Neural crest cell (in vitro differentiated cells): ENCODE measurements around the gene TPH2. TPM values are rescaled to one million over a fixed set of nuclear protein-coding genes. Genes with fewer than 3 reads are reported as not detected.

Source experiments
- DNase-seq: peaks from one replicate; pipeline ENCODE4 v3.0.0; 2021; ENCODE audit warnings: low read depth, mixed read lengths, low spot score
- H3K27ac Mint-ChIP-seq: one replicate; pipeline ENCODE4 v1.8.0; 2021; ENCODE audit warnings: mild to moderate bottlenecking, mixed read lengths; ENCODE audit not compliant: unreplicated experiment
- H3K27me3 Mint-ChIP-seq: 2 replicates; pipeline ENCODE4 v1.8.0; 2021; ENCODE audit warnings: low read depth, mild to moderate bottlenecking, mixed read lengths
- H3K36me3 Mint-ChIP-seq: 2 replicates; pipeline ENCODE4 v1.8.0; 2021; ENCODE audit warnings: low read depth, mild to moderate bottlenecking, mixed read lengths
- H3K4me1 Mint-ChIP-seq: 2 replicates; pipeline ENCODE4 v1.8.0; 2021; ENCODE audit warnings: mixed read lengths
- H3K4me3 Mint-ChIP-seq: one replicate; pipeline ENCODE4 v1.8.0; 2021; ENCODE audit warnings: mild to moderate bottlenecking, mixed read lengths
- H3K9me3 Mint-ChIP-seq: 2 replicates; pipeline ENCODE4 v1.8.0; 2021; ENCODE audit warnings: mixed read lengths
- total RNA-seq: library from RNA; stranded (reverse); gene quantifications from 2 replicates; pipeline ENCODE4 v1.2.1, GENCODE V29; 2021
- TF ChIP-seq, protein P1 (sequence below): fragments of 200-600 bp; sonication (generic); conservative IDR thresholded peaks from 2 replicates; pipeline ENCODE4 v1.5.0; 2021; ENCODE audit warnings: antibody characterized with exemption, mild to moderate bottlenecking

TPH2 gene
- total RNA-seq, 1 donor from 2014 or later = 0.09 TPM

DNA sequence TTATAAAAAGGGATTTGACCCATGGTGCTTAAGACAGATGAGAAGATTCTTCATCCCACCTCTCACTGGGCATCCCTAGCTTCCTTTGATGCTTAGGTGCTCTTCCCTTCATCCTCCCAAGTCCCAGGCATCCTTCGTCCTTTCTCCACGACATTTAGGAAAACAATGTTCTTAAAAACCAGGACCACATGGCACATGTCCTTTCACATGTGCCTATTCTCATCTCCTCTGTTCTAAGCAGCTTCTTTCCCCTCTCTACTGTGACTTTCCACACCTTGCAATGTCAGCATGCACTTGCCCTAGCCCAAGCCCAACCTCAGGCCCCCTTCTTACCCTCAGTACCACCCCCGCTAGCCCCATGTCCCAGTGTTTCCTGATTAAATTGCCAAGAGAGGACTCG is 12.2 kb downstream of the TPH2 start:
- Mint-ChIP-seq H3K4me1 (peaks cover 40% of the 10 kb centered on the region), H3K27ac (no peak overlapping the region)

GRCh38 chr12:71954083-71954778 is 15.6 kb downstream of the TPH2 start:
- Mint-ChIP-seq H3K4me3 (no peak overlapping the region), H3K27ac (no peak overlapping the region), H3K27me3 (peaks cover 2% of the 10 kb centered on the region), H3K36me3 (no peaks in the 10 kb centered on the region), H3K4me1 (peaks cover 28% of the 10 kb centered on the region), H3K9me3 (no peaks in the 10 kb centered on the region)
- DNase-seq = no peak
- TF ChIP-seq, protein P1, sequence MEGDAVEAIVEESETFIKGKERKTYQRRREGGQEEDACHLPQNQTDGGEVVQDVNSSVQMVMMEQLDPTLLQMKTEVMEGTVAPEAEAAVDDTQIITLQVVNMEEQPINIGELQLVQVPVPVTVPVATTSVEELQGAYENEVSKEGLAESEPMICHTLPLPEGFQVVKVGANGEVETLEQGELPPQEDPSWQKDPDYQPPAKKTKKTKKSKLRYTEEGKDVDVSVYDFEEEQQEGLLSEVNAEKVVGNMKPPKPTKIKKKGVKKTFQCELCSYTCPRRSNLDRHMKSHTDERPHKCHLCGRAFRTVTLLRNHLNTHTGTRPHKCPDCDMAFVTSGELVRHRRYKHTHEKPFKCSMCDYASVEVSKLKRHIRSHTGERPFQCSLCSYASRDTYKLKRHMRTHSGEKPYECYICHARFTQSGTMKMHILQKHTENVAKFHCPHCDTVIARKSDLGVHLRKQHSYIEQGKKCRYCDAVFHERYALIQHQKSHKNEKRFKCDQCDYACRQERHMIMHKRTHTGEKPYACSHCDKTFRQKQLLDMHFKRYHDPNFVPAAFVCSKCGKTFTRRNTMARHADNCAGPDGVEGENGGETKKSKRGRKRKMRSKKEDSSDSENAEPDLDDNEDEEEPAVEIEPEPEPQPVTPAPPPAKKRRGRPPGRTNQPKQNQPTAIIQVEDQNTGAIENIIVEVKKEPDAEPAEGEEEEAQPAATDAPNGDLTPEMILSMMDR = no peak

More for the DNA sequence above, 12.2 kb downstream of the TPH2 start:
- Mint-ChIP-seq H3K27me3 (peaks cover 22% of the 10 kb centered on the region), H3K36me3 (no peaks in the 10 kb centered on the region), H3K4me3 (no peak overlapping the region), H3K9me3 (no peaks in the 10 kb centered on the region)
- DNase-seq = no peak
- TF ChIP-seq, protein P1 = no peak

- no peak overlapping the region for H3K4me3 Mint-ChIP-seq
- peaks cover 2% of the 10 kb centered on the region for H3K27me3 Mint-ChIP-seq
- TF ChIP-seq, protein P1 = no peak
- H3K4me1 Mint-ChIP-seq = peaks cover 21% of the 10 kb centered on the region
- no peak for DNase-seq
- H3K36me3 Mint-ChIP-seq = no peaks in the 10 kb centered on the region
- H3K27ac Mint-ChIP-seq = no peak overlapping the region
- no peaks in the 10 kb centered on the region for H3K9me3 Mint-ChIP-seq
Measured at GRCh38 chr12:71954861-71955260, 16.2 kb downstream of the TPH2 start.

- no peak overlapping the region for H3K4me3 Mint-ChIP-seq
- no peaks in the 10 kb centered on the region for H3K9me3 Mint-ChIP-seq
- TF ChIP-seq, protein P1 = no peak
- no peak for DNase-seq
- peaks cover 18% of the 10 kb centered on the region for H3K4me1 Mint-ChIP-seq
- H3K27me3 Mint-ChIP-seq = no peaks in the 10 kb centered on the region
- no peaks in the 10 kb centered on the region for H3K36me3 Mint-ChIP-seq
- no peak overlapping the region for H3K27ac Mint-ChIP-seq
Measured at GRCh38 chr12:71955970-71956369, 17.3 kb downstream of the TPH2 start.

DNA sequence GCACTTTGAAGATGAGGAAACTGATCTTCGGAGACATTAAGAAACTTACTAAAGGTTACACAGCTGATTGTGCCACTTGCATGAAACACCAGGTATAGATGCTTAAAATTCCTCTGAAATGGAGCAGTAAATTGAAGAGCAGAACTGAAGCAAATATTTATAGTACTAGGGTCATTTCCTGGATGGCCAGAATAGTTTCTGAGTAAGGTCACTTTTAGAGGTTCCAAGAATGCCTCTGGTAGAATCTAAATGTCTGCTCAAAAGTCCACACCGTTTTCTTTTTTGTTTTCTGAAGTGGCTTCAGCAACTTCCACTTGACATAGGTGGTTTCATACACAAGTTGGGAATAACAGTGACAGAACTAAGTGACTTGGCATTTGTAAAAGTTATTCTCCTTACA is 19.4 kb downstream of the TPH2 start:
- TF ChIP-seq, protein P1 = no peak
- no peak overlapping the region for H3K27ac Mint-ChIP-seq
- no peak overlapping the region for H3K4me3 Mint-ChIP-seq
- no peak for DNase-seq
- H3K4me1 Mint-ChIP-seq = peaks cover 18% of the 10 kb centered on the region
- no peaks in the 10 kb centered on the region for H3K27me3 Mint-ChIP-seq
- H3K9me3 Mint-ChIP-seq = no peaks in the 10 kb centered on the region
- H3K36me3 Mint-ChIP-seq = no peaks in the 10 kb centered on the region
